Kidney (tissue), 14 donors: Measurements from ENCODE around the gene ZNF488. TPM values are rescaled to one million over a fixed set of nuclear protein-coding genes. Genes with fewer than 3 reads are reported as not detected.

Experiments
- DNase-seq, 5 donors: peaks; one replicate each; pipeline ENCODE4 v3.0.0-alpha.2; 2013 to 2020
- FAIRE-seq: peaks from 2 replicates; lab custom pipeline; 2012; peaks lifted over from hg19 to GRCh38; lab: Jason Lieb, UNC
- H3K27ac ChIP-seq, 2 donors: one replicate each; pipeline ENCODE4 v1.7.0; 2013; ENCODE audit warnings: low read depth in 2 of 2, low read length in 2 of 2, inconsistent platforms in 1 of 2
- H3K27me3 ChIP-seq: one replicate; pipeline ENCODE4 v1.7.1; 2013; ENCODE audit warnings: low read length, inconsistent platforms; ENCODE audit not compliant: control insufficient read depth, insufficient read depth
- H3K36me3 ChIP-seq, 3 donors: one replicate each; pipeline versions ENCODE4 v1.7.0 to v1.7.1; 2013; ENCODE audit warnings: low read length in 3 of 3, control low read depth in 1 of 3, inconsistent platforms in 1 of 3; ENCODE audit not compliant: insufficient read depth in 3 of 3, control insufficient read depth in 2 of 3
- H3K4me1 ChIP-seq, 3 donors: one replicate each; pipeline versions ENCODE4 v1.7.0 to v1.7.1; 2013; ENCODE audit warnings: low read length in 3 of 3, inconsistent platforms in 1 of 3, low read depth in 1 of 3; ENCODE audit not compliant: control insufficient read depth in 2 of 3, insufficient read depth in 2 of 3
- H3K4me3 ChIP-seq, 3 donors: one replicate each; pipeline versions ENCODE4 v1.7.0 to v1.8.1; 2013; ENCODE audit warnings: low read length in 3 of 3, control low read depth in 1 of 3, inconsistent platforms in 1 of 3
- H3K9ac ChIP-seq, 3 donors: one replicate each; pipeline versions ENCODE4 v1.7.0 to v1.7.1; 2013; ENCODE audit warnings: low read length in 3 of 3, control low read depth in 1 of 3, inconsistent platforms in 1 of 3
- H3K9me3 ChIP-seq, 3 donors: one replicate each; pipeline versions ENCODE4 v1.7.0 to v1.7.1; 2013; ENCODE audit warnings: low read length in 3 of 3, control low read depth in 1 of 3, inconsistent platforms in 1 of 3; ENCODE audit not compliant: control insufficient read depth in 2 of 3, insufficient read depth in 1 of 3
- intact Hi-C: fragments of 100-400 bp; cut with DNase I; formaldehyde crosslinking; loops from one replicate; pipeline ENCODE4 v1.11.1; 2022
- polyA plus RNA-seq: library from polyadenylated mRNA; stranded (reverse); fragments of 350-450 nt; fragmentation: Illumina TruSeq; extraction: RNeasy Lipid Tissue Mini Kit (QIAGEN cat#74804); gene quantifications from one replicate; pipeline ENCODE4 v1.2.3, GENCODE V29; 2014; ENCODE audit warnings: low read depth, low replicate concordance; ENCODE audit not compliant: insufficient read depth
- total RNA-seq: library from RNA; stranded (reverse); fragmentation: NEBNext Ultra II Directional; extraction: Animal tissue kit (Norgen Biotek cat#: 25700); gene quantifications from one replicate; pipeline ENCODE4 v1.2.1, GENCODE V29; 2021
- TF ChIP-seq, protein P1 (sequence below): IDR thresholded peaks from 3 replicates; pipeline ENCODE4 v1.5.1; 2012; ENCODE audit warnings: mild to moderate bottlenecking, moderate library complexity, borderline replicate concordance; ENCODE audit not compliant: insufficient read depth; ENCODE audit errors: extremely low read depth
- donor health status: control.
- donor health status: control.
- donor health status: control.
- donor health status: control.
- donor health status: control.
- donor health status: DM: yes; HTN: yes; CAD: no.
- donor health status: Normal renal cell carcinoma (clear cell type).

The ZNF488 gene
- total and polyA plus RNA-seq, 2 donors from 2014 or later = 0.09 to 4.0 TPM

GRCh38 chr10:47408606-47409005 is 24.5 kb upstream of the ZNF488 start:
- Histone ChIP-seq H3K9me3 (peaks cover 0 to 2% (median 0%) of the 10 kb centered on the region in 3 donors), H3K36me3 (no peaks in the 10 kb centered on the region), H3K27me3 (no peaks in the 10 kb centered on the region), H3K4me3 (no peak overlapping the region), H3K4me1 (peaks cover 0 to 7% (median 3%) of the 10 kb centered on the region in 3 donors), H3K27ac (no peak overlapping the region), H3K9ac (no peak overlapping the region)
- intact Hi-C loops = no loop called here
- DNase-seq (peak in 1 of 5 donors; percentile 28), FAIRE-seq (no peak)
- TF ChIP-seq, protein P1, sequence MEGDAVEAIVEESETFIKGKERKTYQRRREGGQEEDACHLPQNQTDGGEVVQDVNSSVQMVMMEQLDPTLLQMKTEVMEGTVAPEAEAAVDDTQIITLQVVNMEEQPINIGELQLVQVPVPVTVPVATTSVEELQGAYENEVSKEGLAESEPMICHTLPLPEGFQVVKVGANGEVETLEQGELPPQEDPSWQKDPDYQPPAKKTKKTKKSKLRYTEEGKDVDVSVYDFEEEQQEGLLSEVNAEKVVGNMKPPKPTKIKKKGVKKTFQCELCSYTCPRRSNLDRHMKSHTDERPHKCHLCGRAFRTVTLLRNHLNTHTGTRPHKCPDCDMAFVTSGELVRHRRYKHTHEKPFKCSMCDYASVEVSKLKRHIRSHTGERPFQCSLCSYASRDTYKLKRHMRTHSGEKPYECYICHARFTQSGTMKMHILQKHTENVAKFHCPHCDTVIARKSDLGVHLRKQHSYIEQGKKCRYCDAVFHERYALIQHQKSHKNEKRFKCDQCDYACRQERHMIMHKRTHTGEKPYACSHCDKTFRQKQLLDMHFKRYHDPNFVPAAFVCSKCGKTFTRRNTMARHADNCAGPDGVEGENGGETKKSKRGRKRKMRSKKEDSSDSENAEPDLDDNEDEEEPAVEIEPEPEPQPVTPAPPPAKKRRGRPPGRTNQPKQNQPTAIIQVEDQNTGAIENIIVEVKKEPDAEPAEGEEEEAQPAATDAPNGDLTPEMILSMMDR = no peak

GRCh38 chr10:47406870-47407691 is 23.0 kb upstream of the ZNF488 start:
- intact Hi-C loops = no loop called here
- peaks cover 0 to 2% (median 0%) of the 10 kb centered on the region in 3 donors for H3K9me3 ChIP-seq
- DNase-seq (peak in 1 of 5 donors; percentile 64), FAIRE-seq (no peak)
- TF ChIP-seq, protein P1 = no peak
- no peak overlapping the region for H3K27ac ChIP-seq
- no peaks in the 10 kb centered on the region for H3K36me3 ChIP-seq
- no peak overlapping the region for H3K4me3 ChIP-seq
- H3K9ac ChIP-seq = no peak overlapping the region
- no peaks in the 10 kb centered on the region for H3K27me3 ChIP-seq
- H3K4me1 ChIP-seq = peaks cover 7 to 20% (median 7%) of the 10 kb centered on the region in 3 donors

- Histone ChIP-seq H3K9ac (no peak overlapping the region), H3K36me3 (no peaks in the 10 kb centered on the region), H3K27ac (no peak overlapping the region), H3K4me1 (peaks cover 7 to 23% (median 7%) of the 10 kb centered on the region in 3 donors), H3K9me3 (peaks cover 0 to 2% (median 0%) of the 10 kb centered on the region in 3 donors), H3K4me3 (no peak overlapping the region), H3K27me3 (no peaks in the 10 kb centered on the region)
- TF ChIP-seq, protein P1 = no peak
- FAIRE-seq (no peak), DNase-seq (no peak)
- intact Hi-C loops = no loop called here
Observed at GRCh38 chr10:47406548-47406869, 22.4 kb upstream of the ZNF488 start.
